PC-9 (cell line): ENCODE measurements around the gene TUBA1B.

Experiments used
- EZH2 ChIP-seq: fragments of 200-600 bp; sonication (generic); IDR thresholded peaks from 2 replicates; pipeline ENCODE4 v1.8.0; 2017; ENCODE audit warnings: antibody characterized with exemption, low read depth
- TF ChIP-seq, protein P1 (sequence below): fragments of 200-600 bp; sonication (generic); conservative IDR thresholded peaks from 2 replicates; pipeline ENCODE4 v1.6.1; 2017; ENCODE audit warnings: mixed run types, antibody characterized with exemption, mild to moderate bottlenecking, moderate library complexity

DNA sequence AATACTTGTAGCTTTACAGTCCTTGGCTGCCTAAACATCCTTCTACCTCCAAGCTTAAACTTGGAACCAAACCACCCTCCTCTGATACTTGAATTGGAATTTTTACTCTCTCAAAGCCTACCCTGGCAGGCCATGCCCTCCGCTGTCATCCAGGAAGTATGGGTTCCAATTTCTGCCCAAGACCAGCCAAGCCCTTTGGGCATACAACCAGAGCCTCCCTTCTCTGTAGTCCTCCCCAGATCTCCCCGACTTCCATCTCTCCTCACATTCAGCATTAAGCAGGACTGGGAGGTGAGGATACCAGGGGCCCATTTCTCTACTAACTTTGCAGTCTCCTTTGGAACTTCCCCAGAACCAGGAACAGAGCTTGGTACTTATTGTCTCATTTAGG, 36.2 kb downstream of the TUBA1B start:
- TF ChIP-seq, protein P1, sequence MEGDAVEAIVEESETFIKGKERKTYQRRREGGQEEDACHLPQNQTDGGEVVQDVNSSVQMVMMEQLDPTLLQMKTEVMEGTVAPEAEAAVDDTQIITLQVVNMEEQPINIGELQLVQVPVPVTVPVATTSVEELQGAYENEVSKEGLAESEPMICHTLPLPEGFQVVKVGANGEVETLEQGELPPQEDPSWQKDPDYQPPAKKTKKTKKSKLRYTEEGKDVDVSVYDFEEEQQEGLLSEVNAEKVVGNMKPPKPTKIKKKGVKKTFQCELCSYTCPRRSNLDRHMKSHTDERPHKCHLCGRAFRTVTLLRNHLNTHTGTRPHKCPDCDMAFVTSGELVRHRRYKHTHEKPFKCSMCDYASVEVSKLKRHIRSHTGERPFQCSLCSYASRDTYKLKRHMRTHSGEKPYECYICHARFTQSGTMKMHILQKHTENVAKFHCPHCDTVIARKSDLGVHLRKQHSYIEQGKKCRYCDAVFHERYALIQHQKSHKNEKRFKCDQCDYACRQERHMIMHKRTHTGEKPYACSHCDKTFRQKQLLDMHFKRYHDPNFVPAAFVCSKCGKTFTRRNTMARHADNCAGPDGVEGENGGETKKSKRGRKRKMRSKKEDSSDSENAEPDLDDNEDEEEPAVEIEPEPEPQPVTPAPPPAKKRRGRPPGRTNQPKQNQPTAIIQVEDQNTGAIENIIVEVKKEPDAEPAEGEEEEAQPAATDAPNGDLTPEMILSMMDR = no peak
- TF ChIP-seq EZH2 = no peak
